HG03039 (cell line): ENCODE results near the gene ZNF346.
"Not testable (repeated sequence)": the region's sequence is repeated elsewhere in the genome, so short reads cannot be mapped to it uniquely, and the experiment has no call there.

Experiments
- ATAC-seq: cut with Tn5 transposase; IDR thresholded peaks from one replicate; pipeline ENCODE4 v1.9.1; 2021; ENCODE audit warnings: mild to moderate bottlenecking, moderate library complexity; ENCODE audit not compliant: unreplicated experiment

The ZNF346 gene

GRCh38 chr5:177022386-177023302 is at the start of gene ZNF346:
Gene ZNF346 (plus strand): TSS chr5:177022696. CDS start chr5:177022739, 43 bp downstream.
- ATAC-seq: peak; percentile 77

- ATAC-seq: no peak
These were observed 42.8 kb upstream of the ZNF346 start for GRCh38 chr5:176979669-176980068.

GRCh38 chr5:176980818-176981217 is 41.7 kb upstream of the ZNF346 start:
- ATAC-seq: no peak

- ATAC-seq: not testable (repeated sequence)
These were observed 39.4 kb upstream of the ZNF346 start for GRCh38 chr5:176983112-176983511.

GRCh38 chr5:176983593-176983992 is 38.9 kb upstream of the ZNF346 start:
- ATAC-seq: not testable (repeated sequence)

- not testable (repeated sequence) for ATAC-seq
These were observed 38.3 kb upstream of the ZNF346 start for GRCh38 chr5:176984176-176984575.

GRCh38 chr5:176985516-176985915 is 37.0 kb upstream of the ZNF346 start:
- ATAC-seq: no peak

- no peak for ATAC-seq
These were observed 36.2 kb upstream of the ZNF346 start for GRCh38 chr5:176986280-176986679.

GRCh38 chr5:176987583-176987982 is 34.9 kb upstream of the ZNF346 start:
- ATAC-seq: no peak

GRCh38 chr5:176993081-176993480 is 29.4 kb upstream of the ZNF346 start:
- ATAC-seq: not testable (repeated sequence)

- ATAC-seq: no peak
These were observed 27.9 kb upstream of the ZNF346 start for GRCh38 chr5:176994460-176995121.

- ATAC-seq: no peak
These were observed 27.4 kb upstream of the ZNF346 start for GRCh38 chr5:176995122-176995490.

GRCh38 chr5:176995896-176996767 is 26.4 kb upstream of the ZNF346 start:
- ATAC-seq: no peak

GRCh38 chr5:176996780-176997179 is 25.7 kb upstream of the ZNF346 start:
- no peak for ATAC-seq

- no peak for ATAC-seq
These were observed 23.7 kb upstream of the ZNF346 start for GRCh38 chr5:176998828-176999227.

- not testable (repeated sequence) for ATAC-seq
These were observed 23.0 kb upstream of the ZNF346 start for GRCh38 chr5:176999526-176999925.

- ATAC-seq: no peak
These were observed 18.8 kb upstream of the ZNF346 start for GRCh38 chr5:177003649-177004048.

GRCh38 chr5:177004961-177005360 is 17.5 kb upstream of the ZNF346 start:
- ATAC-seq: no peak

- ATAC-seq: peak; percentile 39
These were observed 16.8 kb upstream of the ZNF346 start for GRCh38 chr5:177005619-177006264.

GRCh38 chr5:177006265-177006972 is 16.1 kb upstream of the ZNF346 start, which contains the start of gene UIMC1:
Gene UIMC1 (minus strand): TSS chr5:177006779. CDS start chr5:176982615, 24,164 bp downstream.
- peak; percentile 63 for ATAC-seq
